Stimulated activated naive CD8-positive, alpha-beta T cell treated with anti-CD3 and anti-CD28 coated beads, Interleukin-15, amount 100 ng/mL, for 72 hours (primary cell): ENCODE measurements around the gene DET1.
"Not testable (repeated sequence)": the region's sequence is repeated elsewhere in the genome, so short reads cannot be mapped to it uniquely, and the experiment has no call there.

Experiments
- ATAC-seq: fragments of 150-1000 bp; cut with Tn5 transposase; 2 replicates; pipeline ENCODE4 v1.10.0; 2021; ENCODE audit warnings: mild to moderate bottlenecking, moderate library complexity
- DNase-seq, 2 donors: peaks; one replicate each; pipeline ENCODE4 v3.0.0; 2021 to 2022
- H3K27ac Mint-ChIP-seq, 2 donors: one replicate each; pipeline ENCODE4 v1.8.0; 2022; ENCODE audit warnings: mild to moderate bottlenecking in 2 of 2, mixed read lengths in 2 of 2, moderate library complexity in 2 of 2
- H3K27me3 Mint-ChIP-seq: one replicate; pipeline ENCODE4 v1.8.0; 2022; ENCODE audit warnings: mixed read lengths
- H3K4me1 Mint-ChIP-seq: one replicate; pipeline ENCODE4 v1.8.0; 2022; ENCODE audit warnings: mild to moderate bottlenecking, mixed read lengths
- H3K4me3 Mint-ChIP-seq, 2 donors: one replicate each; pipeline ENCODE4 v1.8.0; 2022; ENCODE audit warnings: mild to moderate bottlenecking in 2 of 2, mixed read lengths in 2 of 2, moderate library complexity in 1 of 2
- H3K9me3 Mint-ChIP-seq, 2 donors: one replicate each; pipeline ENCODE4 v1.8.0; 2022; ENCODE audit warnings: mixed read lengths in 2 of 2

The DET1 gene

DNA sequence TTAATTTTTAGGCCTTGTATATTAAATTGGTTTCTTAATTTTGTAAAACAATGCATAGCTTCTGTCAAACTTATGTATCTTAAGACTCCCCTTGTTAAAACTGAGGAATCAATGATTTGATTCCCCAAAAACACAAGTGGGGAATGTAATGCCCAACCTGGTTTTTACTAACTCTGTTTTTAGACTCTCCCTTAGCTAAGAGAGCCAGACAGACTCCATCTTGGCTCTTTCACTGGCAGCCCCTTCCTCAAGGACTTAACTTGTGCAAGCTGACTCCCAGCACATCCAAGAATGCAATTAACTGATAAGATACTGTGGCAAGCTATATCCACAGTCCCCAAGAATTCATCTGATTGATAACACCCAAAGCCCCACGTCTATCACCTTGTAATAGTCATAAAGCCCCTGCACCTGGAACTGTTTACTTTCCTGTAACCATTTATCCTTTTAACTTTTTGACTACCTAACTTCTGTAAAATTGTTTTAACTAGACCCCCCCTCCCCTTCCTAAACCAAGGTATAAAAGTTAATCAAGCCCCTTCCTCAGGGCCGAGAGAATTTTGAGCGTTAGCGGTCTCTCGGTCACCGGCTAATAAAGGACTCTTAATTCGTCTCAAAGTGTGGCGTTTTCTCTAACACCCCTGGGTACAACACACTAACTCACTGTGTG lies 768 bp downstream of the DET1 start:
- DNase-seq, H3K9me3 Mint-ChIP-seq, ATAC-seq, H3K27me3 Mint-ChIP-seq: not testable (repeated sequence)
- peak overlapping the region; percentile 85 to 87 for H3K27ac Mint-ChIP-seq
- H3K4me3 Mint-ChIP-seq, result peak overlapping the region; percentile 85 to 88
- H3K4me1 Mint-ChIP-seq, result peaks cover 20% of the 10 kb centered on the region

DNA sequence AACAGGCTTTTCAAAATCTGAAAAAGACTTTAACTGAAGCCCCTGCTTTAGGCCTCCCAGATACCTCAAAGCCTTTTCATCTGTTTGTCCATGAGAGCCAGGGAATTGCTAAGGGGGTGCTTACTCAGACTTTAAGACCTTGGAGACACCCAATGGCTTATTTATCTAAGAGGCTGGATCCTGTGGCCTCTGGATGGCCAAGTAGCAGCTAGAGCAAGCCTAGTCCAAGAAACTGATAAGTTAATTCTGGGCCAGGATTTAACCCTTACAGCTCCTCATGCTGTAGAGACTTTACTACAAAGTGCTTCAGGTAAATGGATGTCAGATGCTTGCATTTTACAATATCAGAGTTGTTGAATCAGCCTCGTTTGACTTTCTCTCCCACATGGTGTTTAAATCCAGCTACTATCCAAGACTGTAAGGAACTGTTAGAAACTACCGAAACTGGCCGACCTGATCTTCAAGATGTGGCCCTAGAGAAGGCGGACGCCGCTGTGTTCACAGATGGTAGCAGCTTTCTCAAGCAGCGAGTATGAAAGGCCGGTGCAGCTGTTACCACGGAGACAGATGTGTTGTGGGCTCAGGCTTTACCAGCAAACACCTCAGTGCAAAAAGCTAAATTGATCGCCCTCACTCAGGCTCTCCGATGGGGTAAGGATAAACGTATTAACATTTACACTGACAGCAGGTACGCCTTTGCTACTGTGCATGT lies 3.3 kb downstream of the DET1 start:
- DNase-seq (no peak), ATAC-seq (no peak)
- Mint-ChIP-seq H3K4me3 (no peak overlapping the region), H3K27ac (no peak overlapping the region), H3K9me3 (peaks cover 7 to 9% of the 10 kb centered on the region in 2 donors), H3K27me3 (no peaks in the 10 kb centered on the region), H3K4me1 (peaks cover 20% of the 10 kb centered on the region)

DNA sequence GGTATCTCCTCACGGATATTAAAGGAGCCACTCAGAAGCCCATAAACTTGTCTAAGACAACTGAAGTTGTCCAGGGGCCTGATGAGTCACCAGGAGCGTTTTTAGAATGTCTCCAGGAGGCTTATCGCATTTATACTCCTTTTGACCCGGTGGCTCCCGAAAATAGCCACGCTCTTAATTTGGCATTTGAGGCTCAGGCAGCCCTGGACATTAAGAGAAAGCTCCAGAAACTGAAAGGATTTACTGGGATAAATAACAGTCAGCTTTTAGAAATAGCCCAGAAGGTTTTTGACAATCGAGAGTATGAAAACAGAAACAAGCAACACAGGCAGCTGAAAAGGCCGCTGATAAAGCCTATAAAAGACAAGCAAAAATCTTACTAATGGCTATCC lies 4.1 kb downstream of the DET1 start:
- no peak overlapping the region for H3K4me3 Mint-ChIP-seq

DNA sequence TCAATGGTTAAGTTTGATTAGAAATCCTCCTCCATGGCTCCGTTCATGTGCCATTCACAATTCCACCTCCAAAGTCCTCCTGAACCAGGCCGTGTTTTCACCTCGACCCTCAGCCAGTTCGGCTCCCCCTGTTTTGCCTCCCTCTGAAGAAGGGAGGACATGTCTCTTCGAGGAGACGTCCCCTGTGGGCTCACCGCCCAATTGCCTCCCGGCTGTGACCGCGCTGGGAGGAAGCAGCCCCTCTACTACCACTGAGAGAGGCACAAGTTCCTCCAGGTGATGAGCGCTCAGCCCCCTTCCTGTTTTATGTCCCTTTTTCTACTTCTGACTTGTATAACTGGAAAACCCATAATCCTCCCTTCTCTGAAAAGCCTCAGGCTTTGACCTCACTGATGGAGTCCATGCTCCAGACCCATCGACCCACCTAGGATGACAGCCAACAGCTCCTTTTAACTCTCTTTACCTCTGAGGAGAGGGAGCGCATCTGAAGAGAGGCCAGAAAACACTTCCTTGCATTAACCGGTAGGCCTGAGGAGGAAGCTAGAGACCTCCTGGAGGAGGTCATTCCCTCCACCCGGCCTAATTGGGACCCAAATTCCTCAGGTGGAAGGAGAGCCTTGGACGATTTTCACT lies 4.7 kb downstream of the DET1 start:
- Mint-ChIP-seq H3K4me1 (peaks cover 16% of the 10 kb centered on the region), H3K9me3 (peaks cover under 1 to 2% of the 10 kb centered on the region in 2 donors), H3K4me3 (no peak overlapping the region), H3K27me3 (no peaks in the 10 kb centered on the region), H3K27ac (no peak overlapping the region)
- no peak for ATAC-seq
- no peak for DNase-seq

More for the DNA sequence above, 4.1 kb downstream of the DET1 start:
- DNase-seq, result no peak
- H3K27me3 Mint-ChIP-seq, result no peaks in the 10 kb centered on the region
- no peak for ATAC-seq
- peaks cover 5 to 7% of the 10 kb centered on the region in 2 donors for H3K9me3 Mint-ChIP-seq
- H3K27ac Mint-ChIP-seq, result no peak overlapping the region
- H3K4me1 Mint-ChIP-seq, result peaks cover 20% of the 10 kb centered on the region

DNA sequence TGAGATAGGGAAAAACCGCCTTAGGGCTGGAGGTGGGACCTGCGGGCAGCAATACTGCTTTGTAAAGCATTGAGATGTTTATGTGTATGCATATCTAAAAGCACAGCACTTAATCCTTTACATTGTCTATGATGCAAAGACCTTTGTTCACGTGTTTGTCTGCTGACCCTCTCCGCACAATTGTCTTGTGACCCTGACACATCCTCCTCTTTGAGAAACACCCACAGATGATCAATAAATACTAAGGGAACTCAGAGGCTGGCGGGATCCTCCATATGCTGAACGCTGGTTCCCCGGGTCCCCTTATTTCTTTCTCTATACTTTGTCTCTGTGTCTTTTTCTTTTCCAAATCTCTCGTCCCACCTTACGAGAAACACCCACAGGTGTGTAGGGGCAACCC lies 5.4 kb downstream of the DET1 start:
- peaks cover 20% of the 10 kb centered on the region for H3K4me1 Mint-ChIP-seq
- H3K4me3 Mint-ChIP-seq, H3K27ac Mint-ChIP-seq, H3K27me3 Mint-ChIP-seq, DNase-seq, H3K9me3 Mint-ChIP-seq, ATAC-seq: not testable (repeated sequence)

DNA sequence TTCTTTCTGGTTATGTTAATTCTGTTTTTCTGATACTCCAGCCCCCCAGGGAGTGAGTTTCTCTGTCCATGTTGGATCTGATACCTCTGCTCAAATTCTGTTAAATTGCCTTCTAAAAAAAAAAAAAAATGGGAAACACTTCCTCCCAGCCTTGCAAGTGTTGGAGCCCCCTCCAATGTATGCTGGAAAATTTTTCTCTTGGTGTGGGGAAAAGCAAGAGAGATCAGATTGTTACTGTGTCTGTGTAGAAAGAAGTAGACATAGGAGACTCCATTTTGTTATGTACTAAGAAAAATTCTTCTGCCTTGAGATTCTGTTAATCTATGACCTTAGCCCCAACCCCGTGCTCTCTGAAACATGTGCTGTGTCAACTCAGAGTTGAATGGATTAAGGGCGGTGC lies 6.1 kb downstream of the DET1 start:
- not testable (repeated sequence) for H3K9me3 Mint-ChIP-seq, DNase-seq, H3K4me3 Mint-ChIP-seq, H3K27me3 Mint-ChIP-seq, ATAC-seq
- peak overlapping the region in 1 of 2 donors; percentile 28 for H3K27ac Mint-ChIP-seq
- peaks cover 17% of the 10 kb centered on the region for H3K4me1 Mint-ChIP-seq

DNA sequence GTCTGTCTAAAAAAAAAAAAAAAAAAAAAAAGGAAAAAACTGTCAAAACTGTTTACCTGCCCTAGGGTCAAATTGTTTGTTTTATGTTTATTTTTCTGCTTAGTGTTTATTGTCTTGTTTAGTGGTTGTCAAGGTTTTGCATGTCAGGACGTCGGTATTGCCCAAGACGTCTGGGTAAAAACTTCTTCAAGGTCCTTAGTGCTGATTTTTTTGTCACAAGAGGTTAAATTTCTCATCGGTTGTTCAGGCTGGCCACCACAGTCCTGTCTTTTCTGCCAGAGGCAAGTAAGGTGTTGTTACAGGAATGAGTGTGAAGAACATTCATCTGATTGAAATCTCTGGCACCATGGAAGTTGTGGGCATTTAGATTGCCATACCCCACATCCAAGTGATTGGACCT lies 7.0 kb downstream of the DET1 start:
- DNase-seq (no peak), ATAC-seq (no peak)
- no peak overlapping the region for H3K27ac Mint-ChIP-seq
- no peaks in the 10 kb centered on the region for H3K27me3 Mint-ChIP-seq
- H3K4me3 Mint-ChIP-seq, result no peak overlapping the region
- H3K4me1 Mint-ChIP-seq, result peaks cover 15% of the 10 kb centered on the region
- H3K9me3 Mint-ChIP-seq, result peaks cover 7 to 8% of the 10 kb centered on the region in 2 donors

DNA sequence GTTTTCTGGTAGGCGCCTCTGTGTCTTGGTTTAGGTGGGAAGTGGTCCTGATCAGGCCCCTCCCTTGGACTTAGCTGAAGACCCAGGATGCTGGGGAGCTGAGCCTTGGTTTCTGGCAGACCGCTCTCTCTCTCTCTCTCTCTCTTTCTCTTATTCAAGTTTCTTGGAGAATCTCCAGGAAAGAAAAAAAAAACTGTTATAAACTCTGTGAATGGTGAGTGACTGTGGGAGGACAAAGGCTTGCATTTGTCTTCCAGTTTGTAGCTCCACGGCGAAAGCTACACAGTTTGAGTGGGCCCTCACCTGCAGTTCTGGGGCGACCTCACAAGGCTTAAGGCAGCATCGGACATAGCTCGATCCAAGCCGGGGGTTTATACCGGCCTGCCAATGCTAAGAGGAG lies 7.5 kb downstream of the DET1 start:
- H3K27ac Mint-ChIP-seq, result no peak overlapping the region
- H3K4me3 Mint-ChIP-seq, result no peak overlapping the region
- ATAC-seq, result no peak

DNA sequence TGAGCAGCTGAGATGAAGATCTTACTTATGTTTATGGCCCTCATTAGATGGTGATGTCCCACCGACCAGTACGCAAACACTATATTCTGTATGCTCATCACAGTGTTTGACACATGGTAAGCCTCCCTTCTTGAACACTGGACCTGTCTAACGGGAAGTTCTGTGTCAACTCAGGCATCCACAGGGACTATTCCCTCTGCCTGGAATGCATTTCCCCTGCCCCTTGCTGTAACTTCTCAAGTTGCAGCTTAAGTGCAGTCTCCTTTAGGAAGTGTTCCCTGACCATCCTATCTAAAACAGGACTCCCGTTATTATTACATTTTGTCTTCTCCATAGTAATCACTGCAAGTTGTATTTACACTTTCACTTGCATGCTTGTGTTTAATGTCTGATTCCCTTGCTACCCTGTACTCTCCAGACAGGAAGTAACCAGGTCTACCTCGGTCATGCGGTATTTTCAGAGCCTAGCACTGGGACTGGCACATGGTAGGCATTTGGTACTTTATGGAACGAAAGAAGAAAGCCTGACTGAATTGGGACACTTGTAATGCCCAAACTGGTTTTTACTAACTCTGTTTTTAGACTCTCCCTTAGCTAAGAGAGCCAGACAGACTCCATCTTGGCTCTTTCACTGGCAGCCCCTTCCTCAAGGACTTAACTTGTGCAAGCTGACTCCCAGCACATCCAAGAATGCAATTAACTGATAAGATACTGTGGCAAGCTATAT lies 8.7 kb downstream of the DET1 start:
- ATAC-seq (no peak), DNase-seq (no peak)
- Mint-ChIP-seq H3K27ac (no peak overlapping the region), H3K27me3 (no peaks in the 10 kb centered on the region), H3K9me3 (peaks cover 7 to 8% of the 10 kb centered on the region in 2 donors), H3K4me3 (no peak overlapping the region), H3K4me1 (peaks cover 15% of the 10 kb centered on the region)

More for the DNA sequence above, 7.5 kb downstream of the DET1 start:
- Mint-ChIP-seq H3K27me3 (no peaks in the 10 kb centered on the region), H3K4me1 (peaks cover 15% of the 10 kb centered on the region), H3K9me3 (peaks cover 7 to 8% of the 10 kb centered on the region in 2 donors)
- no peak for DNase-seq

DNA sequence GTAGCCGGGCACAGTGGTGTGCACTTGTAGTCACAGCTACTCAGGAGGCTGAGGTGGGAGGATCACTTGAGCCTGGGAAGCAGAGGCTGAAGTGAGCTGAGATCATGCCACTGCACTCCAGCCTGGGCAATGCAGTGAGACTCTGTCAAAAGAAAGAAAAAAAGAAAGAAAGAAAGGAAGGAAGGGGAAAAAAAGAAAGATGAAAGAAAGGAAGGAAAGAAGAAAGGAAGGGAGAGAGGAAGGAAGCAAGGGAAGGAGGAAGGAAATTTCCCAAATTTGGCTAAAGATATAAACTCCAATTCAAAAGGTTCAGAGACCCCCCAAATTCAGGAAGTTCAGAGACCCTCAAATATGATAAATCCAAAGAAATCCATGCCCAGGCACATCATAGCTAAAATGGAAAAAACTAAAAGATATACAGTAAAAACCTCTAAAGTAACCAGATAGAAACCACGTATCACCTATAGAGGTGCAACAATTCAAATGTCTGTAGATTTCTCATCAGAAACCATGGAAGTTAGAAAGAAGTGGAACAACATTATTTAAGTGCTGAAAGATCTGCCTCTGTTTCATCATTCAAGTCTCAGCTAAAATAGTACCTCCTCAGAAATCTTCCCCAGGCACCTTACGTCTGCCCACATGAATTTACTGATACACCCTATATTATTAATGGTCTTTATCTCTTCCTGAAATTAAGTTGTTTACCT lies 10.7 kb downstream of the DET1 start:
- DNase-seq, result no peak
- no peak for ATAC-seq
- Mint-ChIP-seq H3K9me3 (peaks cover 7 to 8% of the 10 kb centered on the region in 2 donors), H3K27me3 (no peaks in the 10 kb centered on the region), H3K4me1 (peaks cover 5% of the 10 kb centered on the region), H3K27ac (no peak overlapping the region), H3K4me3 (no peak overlapping the region)

DNA sequence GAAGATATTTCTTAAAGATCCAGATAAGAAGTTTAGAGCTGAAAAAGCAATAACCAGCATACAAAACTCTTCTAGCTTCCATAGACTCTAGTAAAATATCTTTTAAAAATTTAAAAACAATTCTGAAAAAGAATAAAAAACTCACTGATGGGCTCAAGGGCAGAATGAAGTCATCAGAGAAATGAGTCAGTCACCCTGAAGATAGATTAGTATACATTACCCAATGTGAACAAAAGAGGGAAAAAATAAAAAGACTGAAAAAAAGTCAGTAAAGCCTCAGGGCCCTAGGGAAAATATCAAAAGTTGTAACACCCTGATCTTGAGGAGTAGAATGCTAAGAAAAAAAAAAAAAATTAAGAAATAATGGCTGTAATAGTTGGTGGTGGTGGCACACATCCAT lies 11.4 kb downstream of the DET1 start:
- Mint-ChIP-seq H3K4me1 (peaks cover 5% of the 10 kb centered on the region), H3K9me3 (peaks cover 7 to 8% of the 10 kb centered on the region in 2 donors), H3K27ac (peak overlapping the region in 1 of 2 donors; percentile 45), H3K4me3 (no peak overlapping the region), H3K27me3 (no peaks in the 10 kb centered on the region)
- ATAC-seq (no peak), DNase-seq (no peak)

DNA sequence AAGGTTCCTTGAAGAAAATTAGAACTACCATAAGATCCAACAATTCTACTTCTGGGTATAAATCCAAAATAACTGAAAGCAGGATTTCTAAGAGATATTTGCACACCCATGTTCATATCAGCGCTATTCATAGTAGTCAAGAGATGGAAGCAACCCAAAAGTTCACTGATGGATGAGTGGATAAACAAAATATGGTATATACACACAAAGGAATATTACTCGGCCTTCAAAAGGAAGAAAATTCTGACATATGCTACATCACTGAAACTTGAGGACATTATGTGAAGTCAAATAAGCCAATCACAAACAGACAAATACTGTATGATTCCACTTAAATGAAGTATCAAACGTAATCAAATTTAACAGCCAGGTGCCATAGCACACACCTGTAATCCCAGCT lies 13.1 kb downstream of the DET1 start:
- peaks cover 5% of the 10 kb centered on the region for H3K4me1 Mint-ChIP-seq
- peaks cover 7 to 8% of the 10 kb centered on the region in 2 donors for H3K9me3 Mint-ChIP-seq
- no peak overlapping the region for H3K4me3 Mint-ChIP-seq
- DNase-seq (no peak), ATAC-seq (no peak)
- H3K27me3 Mint-ChIP-seq, result no peaks in the 10 kb centered on the region
- no peak overlapping the region for H3K27ac Mint-ChIP-seq

DNA sequence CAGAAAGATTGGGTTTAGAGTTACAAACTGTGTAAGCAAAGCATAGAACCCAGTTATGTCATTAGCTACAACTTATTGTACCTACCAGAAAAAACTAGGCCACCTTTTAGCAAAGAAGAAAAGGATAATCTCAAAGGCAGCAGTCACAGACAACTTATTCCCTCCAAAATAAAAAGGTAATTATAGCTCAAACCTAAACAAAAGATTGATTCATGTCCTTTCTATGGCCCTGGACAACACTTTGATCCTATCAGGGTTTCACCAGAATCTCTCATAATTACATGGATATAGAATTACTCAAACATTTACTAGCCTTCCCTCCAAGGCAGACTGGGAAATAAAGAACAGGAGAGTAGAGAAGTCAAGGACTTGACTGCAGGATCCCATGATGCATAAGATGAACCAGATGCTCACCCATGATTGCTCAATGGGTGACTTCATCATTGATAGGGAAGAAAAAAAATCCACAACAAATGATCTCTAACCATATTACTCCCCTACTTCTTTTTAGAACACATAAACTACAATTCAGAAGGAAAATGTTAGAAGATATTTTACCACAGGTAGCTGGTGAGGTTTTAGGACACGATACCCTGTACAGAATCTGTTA lies 17.4 kb downstream of the DET1 start:
- no peaks in the 10 kb centered on the region for H3K4me1 Mint-ChIP-seq
- ATAC-seq (no peak), DNase-seq (no peak)
- H3K27me3 Mint-ChIP-seq, result no peaks in the 10 kb centered on the region
- H3K9me3 Mint-ChIP-seq, result no peaks in the 10 kb centered on the region
- H3K27ac Mint-ChIP-seq, result no peak overlapping the region
- H3K4me3 Mint-ChIP-seq, result no peak overlapping the region

DNA sequence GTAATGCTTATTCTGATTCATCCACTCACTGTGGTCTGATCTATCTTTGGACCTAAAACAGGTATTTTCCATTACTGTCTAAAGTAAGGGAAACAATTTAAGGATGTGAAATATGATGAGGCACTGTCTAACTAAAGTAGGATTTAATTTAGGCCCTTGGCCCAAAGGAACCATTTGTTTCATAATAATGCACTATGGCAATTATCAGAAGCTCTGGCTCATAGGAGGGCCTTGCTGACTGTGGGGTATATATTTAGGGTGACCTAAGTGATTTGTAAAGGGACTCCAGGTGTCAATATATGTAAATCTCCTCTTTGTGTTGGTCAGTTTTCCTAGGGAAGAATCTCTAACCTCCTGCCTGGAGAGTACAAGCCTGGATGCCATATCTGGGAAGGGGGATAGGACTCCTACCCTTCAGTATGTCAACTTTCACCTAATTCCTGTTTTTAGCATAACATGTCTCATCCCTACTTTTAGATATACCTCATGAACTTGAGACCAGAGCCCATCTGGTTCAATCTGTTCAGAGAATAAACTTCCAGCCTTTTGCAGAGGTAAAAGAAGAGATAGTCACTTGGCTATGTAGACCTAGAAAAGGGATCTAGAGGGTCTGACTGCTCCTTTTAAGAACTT lies 20.1 kb downstream of the DET1 start:
- DNase-seq (no peak), ATAC-seq (no peak)
- no peak overlapping the region for H3K27ac Mint-ChIP-seq
- no peaks in the 10 kb centered on the region for H3K4me1 Mint-ChIP-seq
- no peak overlapping the region for H3K4me3 Mint-ChIP-seq
- H3K9me3 Mint-ChIP-seq, result no peaks in the 10 kb centered on the region
- H3K27me3 Mint-ChIP-seq, result no peaks in the 10 kb centered on the region
